Measurements from ENCODE around the gene TST.

TST gene

DNA sequence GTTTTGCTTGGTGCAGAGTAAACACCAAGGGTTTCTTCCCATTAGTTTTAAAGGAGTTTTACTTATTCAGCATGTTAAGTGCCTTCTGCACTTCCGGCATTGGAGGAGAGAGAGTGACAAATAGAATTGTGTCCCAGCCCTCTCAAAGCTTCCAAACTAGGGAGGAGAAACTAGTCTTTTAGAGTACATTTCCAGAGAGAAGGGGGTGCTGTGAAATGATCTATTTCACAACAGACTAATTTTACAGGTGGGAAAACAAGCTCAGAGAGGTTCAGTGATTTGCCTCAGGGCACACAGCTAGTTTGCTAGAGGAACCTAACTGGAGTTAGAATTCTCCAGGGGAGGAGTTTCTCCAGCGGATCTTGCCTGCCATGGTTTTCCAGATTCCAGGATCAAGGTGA lies 12.9 kb upstream of the TST start:
- FAIRE-seq = no peak

DNA sequence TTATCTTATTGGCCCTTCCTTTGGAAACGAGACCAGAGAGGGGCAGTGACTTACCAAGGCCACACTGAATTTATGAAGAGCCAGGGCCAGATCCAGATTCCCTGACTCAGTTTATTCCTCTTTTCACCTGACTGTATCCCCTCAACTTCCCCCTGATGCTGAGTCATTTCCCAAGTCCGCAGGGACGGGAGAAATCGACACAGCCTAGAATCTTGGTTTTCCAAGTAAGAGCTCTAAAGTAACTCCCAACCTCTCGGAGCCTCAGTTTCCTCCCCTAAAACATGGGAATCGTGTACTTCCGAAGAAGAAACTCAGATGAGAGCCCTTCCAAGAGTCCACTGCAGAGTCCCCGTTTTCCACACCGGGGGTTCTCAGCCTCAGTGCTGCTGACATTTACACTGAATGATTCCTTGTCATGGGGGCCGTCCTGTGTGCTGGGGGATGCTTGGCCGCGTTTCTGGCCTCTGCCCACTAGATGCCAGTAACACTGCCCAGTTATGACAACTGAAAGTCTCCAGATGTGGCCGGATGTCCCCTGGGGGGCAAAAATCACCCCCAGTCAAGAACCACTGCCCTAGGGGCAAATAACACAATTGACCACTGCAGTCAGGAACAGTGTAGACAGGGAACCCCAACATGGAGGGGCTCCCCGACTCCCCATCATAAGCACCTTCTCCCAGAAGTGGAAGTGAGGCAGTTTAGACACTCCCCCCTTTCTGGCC lies 11.5 kb upstream of the TST start:
- FAIRE-seq = no peak

DNA sequence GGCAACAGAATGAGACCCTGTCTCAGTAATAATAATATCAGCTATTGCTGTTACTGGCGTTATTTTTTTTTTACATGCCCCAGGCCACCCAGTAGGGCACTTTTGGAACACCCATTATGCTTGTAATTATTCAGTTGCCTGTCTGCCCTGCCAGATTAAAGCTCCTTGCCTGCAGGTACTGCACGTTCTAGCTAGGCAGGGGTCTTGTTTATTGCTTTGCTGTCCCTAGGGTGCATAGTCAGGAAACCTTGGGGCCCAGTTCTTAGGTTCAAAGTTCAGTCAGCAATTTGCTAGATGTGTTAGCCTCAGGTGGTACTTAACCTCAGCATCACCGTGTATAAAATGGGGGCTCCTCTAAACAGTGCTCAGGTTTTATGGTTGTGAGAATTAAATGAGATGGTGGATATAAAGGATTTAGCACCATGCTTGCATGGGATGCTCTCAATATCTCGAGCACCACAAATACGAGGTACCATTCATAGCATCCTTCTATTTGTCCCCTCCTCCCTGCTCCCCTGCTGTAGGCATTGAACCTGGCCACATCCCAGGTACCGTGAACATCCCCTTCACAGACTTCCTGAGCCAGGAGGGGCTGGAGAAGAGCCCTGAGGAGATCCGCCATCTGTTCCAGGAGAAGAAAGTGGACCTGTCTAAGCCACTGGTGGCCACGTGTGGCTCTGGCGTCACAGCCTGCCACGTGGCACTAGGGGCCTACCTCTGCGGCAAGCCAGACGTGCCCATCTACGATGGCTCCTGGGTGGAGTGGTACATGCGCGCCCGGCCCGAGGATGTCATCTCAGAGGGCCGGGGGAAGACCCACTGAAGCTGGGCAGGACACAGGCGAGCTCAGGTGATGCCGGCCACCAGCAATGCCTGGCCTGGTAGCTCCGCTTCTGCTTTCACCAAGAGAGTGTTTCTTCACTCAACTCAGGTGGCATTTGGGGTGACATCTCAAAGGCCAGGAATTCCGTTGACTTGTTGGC lies 9.7 kb upstream of the TST start:
- no peak for FAIRE-seq

DNA sequence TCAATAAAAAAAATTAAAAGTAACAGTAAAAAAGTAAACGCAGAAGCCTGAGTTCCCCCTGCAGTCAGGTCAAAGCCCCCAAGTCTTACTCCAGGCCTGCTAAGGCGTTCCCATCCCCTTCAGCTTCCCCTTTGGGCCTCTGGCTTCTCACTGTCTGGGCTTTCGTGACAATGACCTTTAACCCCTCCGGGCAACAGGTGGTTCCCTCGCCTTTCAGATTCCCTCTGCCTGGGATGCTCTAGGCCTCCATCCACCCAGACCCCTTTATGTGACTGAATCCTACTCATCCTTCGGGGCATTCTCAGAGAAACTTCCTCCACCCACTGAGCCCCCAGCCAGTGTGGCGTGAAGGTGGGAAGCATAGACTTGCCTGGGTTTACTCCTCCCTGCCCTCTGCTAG lies 8.3 kb upstream of the TST start:
- FAIRE-seq = no peak

DNA sequence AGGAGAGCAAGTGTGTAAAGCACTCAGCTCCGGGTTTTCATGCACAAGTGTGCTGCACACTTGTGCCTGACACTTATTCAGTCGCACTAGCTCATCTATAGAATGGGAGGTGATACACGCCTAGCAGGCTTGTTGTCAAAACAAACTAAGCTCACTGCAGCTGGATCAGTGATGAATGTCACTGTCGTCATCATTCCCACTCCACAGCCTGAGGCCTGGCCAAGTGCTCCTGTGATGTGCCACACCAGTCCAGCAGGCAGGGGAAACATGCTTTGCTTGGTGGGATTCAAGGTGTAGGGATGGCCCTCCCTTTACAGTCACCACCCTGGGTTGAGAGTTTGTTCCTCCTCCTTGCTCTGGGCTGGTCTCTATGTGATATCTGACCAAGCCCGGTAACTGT lies 7.1 kb upstream of the TST start:
- no peak for FAIRE-seq

DNA sequence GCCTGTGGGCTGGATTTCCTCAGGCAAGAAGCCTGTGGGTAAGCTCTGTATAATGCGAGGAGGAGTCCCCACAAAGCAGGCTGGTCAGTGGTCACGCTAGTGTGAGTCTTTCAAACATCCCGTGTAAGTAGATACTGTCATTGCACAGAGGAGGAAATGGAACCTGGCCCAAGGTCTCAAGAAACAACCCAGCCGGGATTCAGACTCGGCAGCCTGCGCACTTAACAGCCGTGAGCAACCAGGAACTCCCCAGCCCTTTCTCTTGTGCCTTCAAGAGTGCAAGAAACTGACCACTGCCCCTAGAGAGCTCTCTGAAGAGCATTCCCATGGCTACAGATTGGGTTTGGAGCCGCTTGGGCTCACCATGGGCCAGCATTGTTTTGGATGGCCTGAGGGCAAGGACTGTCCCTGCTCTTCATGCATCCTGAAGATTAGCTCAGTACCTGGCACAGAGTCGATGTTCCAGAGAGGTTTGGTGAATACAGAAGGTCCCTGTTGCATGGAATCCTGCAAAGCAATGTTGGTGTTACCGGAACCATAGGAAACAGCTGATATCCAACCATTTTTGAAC lies 6.3 kb upstream of the TST start:
- FAIRE-seq = no peak

DNA sequence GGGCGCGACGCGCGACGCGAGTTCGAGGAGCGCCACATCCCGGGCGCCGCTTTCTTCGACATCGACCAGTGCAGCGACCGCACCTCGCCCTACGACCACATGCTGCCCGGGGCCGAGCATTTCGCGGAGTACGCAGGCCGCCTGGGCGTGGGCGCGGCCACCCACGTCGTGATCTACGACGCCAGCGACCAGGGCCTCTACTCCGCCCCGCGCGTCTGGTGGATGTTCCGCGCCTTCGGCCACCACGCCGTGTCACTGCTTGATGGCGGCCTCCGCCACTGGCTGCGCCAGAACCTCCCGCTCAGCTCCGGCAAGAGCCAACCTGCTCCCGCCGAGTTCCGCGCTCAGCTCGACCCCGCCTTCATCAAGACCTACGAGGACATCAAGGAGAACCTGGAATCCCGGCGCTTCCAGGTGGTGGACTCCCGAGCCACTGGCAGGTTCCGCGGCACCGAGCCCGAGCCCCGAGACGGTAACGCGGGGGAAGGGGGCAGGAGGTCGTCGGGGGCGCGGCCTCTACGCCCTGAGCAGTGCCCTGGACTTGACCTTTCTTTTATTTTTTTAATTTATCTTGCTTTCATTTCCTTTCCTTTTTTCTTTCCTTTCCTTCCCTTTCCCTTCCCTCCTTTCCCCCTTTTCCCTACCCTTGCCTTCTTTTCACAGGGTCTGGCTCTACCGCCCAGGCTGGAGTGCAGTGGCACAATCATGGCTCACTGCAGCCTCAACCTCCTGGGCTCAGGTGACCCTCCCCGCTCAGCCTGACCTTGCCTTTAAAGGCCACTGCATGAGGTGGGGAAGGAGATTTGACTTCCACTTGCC lies 5.3 kb upstream of the TST start:
- FAIRE-seq = no peak

DNA sequence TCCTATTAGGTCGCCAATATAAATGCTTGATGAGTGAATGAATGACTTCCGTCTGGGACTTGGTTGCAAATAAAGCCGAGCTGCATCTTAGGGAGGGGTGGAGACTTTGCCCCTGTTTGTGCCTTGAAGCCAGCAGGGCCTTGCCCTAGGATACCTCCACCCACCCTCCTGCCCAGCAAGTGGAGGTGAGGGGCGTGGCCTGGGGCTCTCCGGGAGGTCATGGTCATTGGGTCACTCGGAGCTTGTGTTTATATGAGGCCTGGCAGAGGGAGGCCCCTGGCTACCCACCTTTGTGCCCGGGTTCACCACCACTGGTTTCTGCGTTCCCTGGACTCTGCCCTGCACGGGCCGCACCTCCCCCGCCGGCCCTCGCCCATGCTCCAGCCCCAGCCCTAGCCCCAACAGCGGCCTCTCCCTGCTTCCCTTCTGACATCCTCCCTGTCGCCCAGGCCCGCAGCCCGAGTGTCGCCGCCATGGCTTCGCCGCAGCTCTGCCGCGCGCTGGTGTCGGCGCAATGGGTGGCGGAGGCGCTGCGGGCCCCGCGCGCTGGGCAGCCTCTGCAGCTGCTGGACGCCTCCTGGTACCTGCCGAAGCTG lies 4.6 kb upstream of the TST start:
- FAIRE-seq = no peak

DNA sequence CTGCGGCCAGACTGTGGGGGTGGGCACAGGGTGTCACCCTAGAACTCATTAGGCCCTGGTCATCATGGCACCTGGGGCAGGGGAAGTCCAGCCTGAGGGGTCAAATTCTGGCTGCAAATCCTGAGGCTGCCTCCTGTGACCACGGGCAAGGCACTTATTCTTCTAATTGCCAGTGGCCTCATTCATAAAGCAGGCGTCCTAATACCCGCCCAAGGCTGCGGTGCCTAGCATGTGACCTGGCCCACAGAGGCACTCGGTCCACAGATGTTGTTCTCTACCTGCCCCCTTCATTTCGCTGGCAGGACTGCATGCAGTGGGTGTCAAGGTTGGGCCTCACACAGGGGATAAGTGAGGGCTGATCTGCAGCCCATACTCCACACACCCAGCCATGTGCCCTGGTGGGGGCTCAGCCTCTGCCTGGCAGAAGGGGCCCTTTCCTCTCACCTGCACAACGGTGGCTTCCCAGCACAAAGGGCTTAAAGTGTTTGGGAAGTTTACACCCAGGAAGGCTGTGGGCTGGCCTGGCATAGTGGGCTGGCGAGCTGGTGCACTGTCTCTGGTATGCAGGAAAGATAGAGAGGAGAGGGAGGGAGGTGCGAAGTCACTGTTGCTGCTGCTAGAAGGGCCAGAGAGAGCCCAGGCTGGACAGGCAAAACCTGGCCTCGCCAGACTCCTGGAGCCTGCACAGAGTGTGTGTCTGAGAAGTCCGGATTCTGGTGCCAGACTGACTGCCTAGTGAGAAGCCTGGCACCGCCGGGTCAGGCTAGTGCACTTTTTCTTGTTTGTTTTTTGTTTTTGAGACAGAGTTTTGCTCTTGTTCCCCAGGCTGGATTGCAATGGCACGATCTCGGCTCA lies 3.5 kb upstream of the TST start:
- no peak for FAIRE-seq

DNA sequence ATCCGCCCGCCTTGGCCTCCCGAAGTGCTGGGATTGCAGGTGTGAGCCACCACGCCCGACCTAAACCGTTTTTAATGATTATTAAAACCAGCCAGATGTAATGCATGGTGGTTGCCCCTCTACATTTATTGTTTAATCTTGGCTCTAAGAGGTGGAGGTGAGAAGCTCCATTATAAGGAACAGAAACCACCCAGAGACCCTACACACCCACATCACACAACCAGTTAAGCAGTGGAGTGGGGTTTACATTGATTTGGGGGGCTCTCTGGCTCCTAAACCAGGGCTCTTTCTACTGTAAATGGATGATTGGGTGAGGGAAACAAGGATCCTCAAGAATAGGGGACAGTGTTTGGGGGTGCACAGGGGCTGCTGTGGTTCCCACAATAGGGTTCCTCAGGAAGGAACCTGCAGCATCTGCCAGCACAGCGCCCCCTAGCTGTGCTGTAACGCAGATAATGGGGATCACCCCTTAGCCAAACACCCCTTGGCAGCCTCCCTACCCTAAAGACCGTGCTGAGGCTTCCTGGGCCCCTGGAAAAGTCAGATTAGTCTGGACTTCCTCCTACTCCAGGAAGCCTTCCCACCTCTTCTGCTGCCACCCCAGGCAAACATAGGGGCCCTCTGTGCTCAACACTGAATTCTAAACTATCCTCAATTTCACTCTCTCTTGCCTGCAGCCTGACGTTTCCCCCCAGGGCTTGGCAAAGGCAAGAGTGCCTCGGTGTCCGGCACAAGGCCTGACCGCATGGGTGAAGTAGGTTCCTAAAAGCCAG lies 2.6 kb upstream of the TST start:
- no peak for FAIRE-seq

DNA sequence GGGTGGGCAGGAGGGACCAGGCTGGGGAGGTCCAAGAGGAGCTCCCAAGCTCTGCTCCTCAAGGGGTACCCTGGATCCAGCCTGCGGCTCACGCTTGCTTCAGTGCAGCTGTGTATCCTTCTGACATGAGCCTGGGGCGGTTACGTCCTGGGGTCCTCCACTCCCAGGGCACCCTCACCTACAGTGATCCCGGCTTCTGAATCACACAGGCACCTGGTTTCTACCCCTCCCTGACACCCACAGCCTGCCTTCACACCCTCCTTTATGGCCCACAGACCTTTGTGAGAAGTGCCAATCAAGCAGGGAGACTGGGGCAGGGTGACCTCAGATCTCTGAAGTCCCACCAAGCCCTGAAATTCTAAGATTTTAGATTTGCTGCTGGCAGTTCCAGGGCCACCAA lies 1.8 kb upstream of the TST start:
- FAIRE-seq = no peak

DNA sequence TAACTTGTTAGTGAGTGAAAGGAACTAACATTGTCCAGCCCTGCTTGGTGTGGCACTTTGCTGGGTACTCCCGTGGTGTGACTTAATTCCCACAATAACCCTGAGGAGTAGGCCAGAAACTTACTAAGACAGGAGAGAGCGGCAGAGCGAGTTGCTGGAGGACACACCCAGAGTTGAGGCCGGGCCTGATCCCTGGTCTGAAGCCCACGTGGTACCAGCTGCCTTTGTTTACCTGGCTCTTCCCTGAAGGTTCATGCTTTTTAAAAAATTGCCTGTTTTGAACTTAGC lies 889 bp upstream of the TST start:
- no peak for FAIRE-seq

DNA sequence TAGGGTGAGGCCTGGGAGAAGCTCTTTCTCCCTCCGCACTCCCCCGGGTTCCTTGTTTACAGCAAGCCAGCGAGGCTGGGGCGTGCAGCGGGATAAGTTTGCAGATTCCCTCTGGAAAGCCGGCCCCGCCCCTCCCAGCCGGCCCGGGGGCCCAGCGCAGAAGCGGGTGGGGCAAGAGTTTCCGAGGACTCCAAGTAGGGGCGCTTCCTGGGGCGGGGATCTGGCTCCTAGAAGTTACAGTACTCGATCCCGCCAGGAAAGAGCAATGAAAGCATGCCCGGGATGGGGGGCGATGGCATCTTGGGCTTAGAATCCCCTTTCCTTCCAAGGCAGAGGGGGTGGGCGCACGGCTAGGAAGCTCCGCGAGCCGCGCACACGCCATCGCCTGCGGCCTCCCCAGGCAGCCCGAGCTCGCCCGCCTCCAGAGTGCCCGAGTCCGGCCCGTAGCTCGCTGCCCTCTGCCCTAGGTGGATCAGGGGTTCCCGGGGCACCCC lies 385 bp downstream of the TST start:
- no peak for FAIRE-seq

DNA sequence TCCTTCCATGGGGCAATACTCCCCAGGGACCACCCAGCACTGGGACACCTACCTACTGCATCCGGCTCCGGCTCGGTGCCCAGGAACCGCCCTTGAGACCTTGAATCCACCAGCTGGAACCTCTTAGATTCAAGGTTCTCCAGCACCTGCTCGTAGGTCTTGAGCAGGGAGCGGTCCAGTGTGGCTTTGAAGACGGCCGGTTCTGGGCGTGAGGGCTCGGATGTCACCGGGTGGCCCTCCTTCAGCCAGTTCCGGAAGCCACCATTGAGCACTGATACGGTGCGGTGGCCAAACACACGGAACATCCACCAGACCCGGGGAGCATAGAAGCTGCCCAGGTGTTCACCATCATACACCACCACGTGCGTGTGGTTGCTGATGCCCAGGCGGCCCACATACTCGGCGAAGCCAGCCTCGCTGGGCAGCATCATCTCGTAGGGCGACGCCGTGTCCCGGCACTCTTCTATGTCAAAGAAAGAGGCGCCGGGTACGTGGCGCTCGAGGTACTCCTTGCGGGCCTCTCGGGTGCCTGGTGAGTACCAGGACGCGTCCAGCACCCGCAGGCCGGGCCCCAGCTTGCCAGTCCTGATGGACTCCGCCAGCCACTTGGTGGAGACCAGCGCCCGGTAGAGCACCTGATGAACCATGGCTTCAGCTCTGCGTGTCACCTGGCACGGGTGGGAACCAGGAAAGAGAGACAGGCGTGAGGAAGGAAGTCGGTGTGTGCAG lies 997 bp downstream of the TST start:
- no peak for FAIRE-seq

DNA sequence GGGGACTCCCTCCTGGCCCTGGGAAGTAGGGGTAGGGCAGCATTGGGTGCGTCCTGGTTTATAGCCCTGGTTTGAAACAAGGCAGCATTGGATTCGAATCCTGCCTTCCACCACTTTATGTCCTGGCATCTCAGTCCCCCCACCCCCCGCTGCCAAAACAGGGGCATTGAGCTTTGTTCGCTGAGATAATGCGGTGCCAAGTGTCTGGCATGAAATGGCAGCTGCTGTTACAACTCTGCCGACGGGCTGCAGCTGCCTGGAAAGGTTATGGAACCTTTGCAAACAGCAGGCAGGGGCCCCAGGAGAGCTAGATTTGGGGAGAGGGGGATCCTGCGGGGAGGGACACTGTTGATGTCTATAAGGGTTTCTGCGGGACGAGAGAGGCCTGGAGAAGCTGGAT lies 1.9 kb downstream of the TST start:
- no peak for FAIRE-seq

DNA sequence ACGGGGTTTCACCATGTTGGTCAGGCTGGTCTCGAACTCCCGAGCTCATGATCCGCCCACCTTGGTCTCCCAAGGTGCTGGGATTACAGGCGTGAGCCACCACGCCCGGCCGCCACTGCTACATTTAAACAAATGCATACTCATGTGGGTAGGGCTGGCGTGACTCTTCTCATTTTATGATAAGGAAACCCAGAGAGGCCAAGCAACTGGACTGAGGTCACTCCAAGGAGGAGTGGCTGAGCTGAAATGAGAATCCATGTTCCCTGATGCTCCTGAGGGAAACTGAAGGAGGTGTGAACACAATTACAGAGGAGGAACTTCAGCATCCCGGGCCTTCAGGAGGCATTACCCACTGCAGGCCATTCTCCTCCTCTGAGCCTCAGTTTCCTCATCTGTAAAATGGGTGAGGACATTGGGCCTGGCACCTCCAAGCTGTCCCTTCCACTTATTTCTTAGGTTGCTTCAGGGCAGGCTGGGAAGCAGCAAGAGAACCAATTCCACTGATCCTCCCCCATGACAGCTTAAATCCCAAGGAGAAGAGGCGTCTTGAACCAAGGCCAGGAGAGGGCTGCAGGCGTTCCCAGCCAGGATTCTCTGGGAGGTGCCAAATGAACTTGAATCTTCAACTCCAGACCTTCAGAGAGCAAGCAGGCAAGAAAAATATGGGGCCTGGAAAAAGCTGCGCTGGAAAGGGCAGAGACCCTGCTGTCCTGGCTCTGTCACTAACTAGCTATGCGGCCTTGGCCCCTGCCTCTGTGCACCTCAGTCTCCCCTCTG lies 2.9 kb downstream of the TST start:
- FAIRE-seq = no peak

DNA sequence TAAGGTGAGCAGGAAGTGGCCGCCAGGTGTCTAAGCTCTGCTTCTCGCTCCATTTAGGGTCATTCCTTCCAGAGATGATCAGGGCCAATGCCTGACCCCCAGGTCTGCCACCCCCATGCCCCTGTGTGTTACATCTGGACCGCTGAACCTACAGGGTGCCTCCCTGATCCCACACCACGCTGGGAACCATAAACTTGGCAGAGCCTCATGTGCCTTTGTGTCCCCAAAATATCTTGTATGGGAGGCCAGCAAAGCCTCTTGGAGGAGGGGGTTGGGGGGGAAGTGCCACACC lies 3.7 kb downstream of the TST start:
- no peak for FAIRE-seq

DNA sequence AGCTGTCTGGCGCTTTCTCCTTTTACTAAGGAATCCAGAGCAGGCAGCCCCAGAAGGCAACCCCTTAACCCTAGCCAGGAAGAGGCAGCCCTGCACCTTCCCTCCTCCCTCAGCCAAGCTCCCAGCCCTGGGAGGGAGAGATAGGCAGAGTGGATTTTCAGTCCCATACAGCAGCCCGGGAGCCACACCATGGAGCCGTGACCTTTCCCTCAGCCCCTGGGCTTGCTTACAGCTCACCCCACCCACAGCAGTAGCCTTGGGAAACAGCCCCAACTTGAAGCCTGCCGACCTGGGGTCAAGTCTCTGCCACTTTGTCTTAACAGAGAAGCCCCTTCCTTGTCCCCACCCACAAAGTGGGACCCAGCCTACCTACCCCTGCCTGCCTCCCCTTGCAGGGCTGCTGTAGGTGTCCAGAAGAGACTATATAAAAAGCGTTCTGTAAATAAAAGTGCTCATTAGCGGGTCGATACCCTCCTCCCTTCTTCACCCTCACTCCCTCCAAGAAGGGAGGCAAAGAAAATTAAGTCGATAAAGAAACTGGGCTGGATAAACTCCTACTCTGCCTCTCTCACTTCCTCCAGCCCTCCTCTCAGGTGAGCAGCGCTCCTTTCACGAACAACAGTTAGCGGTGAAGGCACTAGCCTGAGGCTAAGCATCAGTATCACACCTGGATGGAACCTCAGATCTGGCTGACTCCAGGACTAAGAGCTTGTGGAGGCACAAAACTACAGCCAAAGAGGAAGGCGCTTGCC lies 4.2 kb downstream of the TST start:
- no peak for FAIRE-seq

DNA sequence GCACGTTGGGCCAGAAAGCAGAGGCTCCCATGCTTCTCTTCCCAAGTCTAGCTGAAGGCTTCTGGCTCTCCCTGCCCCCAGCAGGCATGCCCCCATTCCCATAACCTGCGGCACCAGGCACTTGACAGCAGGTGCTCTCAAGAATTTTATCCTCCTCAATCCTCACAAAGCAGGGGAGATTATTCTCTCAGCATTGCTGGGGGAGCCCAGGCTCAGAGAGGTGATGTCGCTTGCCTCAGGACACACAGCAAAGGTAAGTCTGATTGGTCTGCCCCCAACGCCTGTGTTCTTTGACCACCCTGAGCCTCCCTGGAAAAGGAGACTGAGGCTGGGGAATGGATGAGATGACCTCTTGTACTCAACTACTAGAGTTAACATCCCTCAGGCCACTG lies 4.8 kb downstream of the TST start:
- no peak for FAIRE-seq
